HCT116 (cell line): ENCODE measurements around the gene BBS10.

Experiments
- ELF1 ChIP-seq: IDR thresholded peaks from 2 replicates; pipeline ENCODE4 v1.6.1; 2012; ENCODE audit warnings: low read depth, borderline replicate concordance
- EZH2 ChIP-seq: fragments of 200-600 bp; sonication (generic); IDR thresholded peaks from 2 replicates; pipeline ENCODE4 v1.6.1; 2017; ENCODE audit warnings: antibody characterized with exemption, mixed run types
- EZH2phosphoT487 ChIP-seq: fragments of 200-600 bp; IDR thresholded peaks from 2 replicates; pipeline ENCODE4 v1.6.1; 2018; ENCODE audit warnings: antibody characterized with exemption, borderline replicate concordance
- POLR2A ChIP-seq: IDR thresholded peaks from 2 replicates; pipeline ENCODE4 v1.7.0; 2011; ENCODE audit warnings: borderline replicate concordance; ENCODE audit not compliant: insufficient read depth, insufficient read length; ENCODE audit errors: extremely low read depth
- POLR2AphosphoS5 ChIP-seq: IDR thresholded peaks from 2 replicates; pipeline ENCODE4 v1.6.1; 2011; ENCODE audit warnings: mild to moderate bottlenecking, low read depth, low read length, moderate library complexity
- TCF7L2 ChIP-seq: IDR thresholded peaks from 2 replicates; pipeline ENCODE4 v1.7.0; 2011; ENCODE audit warnings: borderline replicate concordance, inconsistent platforms; ENCODE audit not compliant: insufficient read depth, insufficient read length; ENCODE audit errors: extremely low read depth
- ZNF274 ChIP-seq: fragments of 200-500 bp; sonication (Bioruptor generic); IDR thresholded peaks from 2 replicates; pipeline ENCODE4 v1.6.1; 2014; ENCODE audit warnings: mild to moderate bottlenecking, low read depth, low read length, inconsistent platforms
- TF ChIP-seq, protein P1 (sequence below), 3 experiments: fragments of 200-600 bp in 1 of 3; sonication (generic) in 1 of 3; IDR thresholded peaks in 2 of 3; conservative IDR thresholded peaks in 1 of 3; 2 replicates each; pipeline ENCODE4 v1.5.1; 2012 to 2017; ENCODE audit warnings: low read depth in 2 of 3, low read length in 2 of 3, antibody characterized with exemption in 1 of 3, borderline replicate concordance in 1 of 3, control low read depth in 1 of 3, mild to moderate bottlenecking in 1 of 3, mixed read lengths in 1 of 3, mixed run types in 1 of 3, moderate library complexity in 1 of 3; ENCODE audit not compliant: insufficient read depth in 1 of 3

DNA sequence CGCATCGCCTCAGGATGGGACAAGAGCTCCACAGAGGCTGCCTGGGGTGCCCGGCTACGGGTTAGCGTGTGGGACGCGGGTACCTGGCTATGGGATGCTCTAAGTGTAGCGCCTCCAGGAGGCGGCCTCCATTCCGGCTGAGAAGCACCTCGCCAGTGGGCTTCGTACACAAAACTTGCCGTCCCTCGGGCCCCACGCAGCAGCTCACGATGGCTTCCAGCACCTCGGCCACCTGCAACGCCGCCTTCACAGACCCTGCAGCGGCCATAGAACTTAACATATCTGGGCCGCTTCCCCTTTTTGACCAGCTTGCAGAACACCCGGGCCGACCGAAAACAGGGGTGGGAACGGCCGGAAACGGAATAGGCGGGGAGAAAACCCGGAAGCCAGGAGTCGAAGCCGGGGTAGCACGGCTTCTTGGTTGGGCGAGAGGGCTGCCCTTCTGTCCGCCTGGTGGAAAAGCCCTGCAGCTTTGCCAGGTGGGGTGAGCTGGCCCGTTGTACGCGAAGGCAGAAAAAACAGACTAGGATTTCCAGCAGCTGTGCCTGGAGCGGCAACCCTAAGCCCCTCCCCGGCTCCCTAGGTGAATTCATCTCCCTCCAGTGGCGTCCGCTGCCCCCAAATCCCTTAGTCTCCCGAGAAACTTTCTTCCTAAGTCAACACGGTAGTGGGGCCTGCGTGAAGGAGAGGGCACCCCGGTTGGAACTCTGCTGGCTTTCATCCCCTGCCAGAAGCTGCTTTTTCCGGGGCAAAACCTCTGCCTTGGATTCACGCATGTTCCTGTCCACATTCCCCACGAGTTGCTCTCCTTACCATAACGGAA lies at the start of gene BBS10:
- TF ChIP-seq ELF1 = peak; percentile 87
- TF ChIP-seq, protein P1, sequence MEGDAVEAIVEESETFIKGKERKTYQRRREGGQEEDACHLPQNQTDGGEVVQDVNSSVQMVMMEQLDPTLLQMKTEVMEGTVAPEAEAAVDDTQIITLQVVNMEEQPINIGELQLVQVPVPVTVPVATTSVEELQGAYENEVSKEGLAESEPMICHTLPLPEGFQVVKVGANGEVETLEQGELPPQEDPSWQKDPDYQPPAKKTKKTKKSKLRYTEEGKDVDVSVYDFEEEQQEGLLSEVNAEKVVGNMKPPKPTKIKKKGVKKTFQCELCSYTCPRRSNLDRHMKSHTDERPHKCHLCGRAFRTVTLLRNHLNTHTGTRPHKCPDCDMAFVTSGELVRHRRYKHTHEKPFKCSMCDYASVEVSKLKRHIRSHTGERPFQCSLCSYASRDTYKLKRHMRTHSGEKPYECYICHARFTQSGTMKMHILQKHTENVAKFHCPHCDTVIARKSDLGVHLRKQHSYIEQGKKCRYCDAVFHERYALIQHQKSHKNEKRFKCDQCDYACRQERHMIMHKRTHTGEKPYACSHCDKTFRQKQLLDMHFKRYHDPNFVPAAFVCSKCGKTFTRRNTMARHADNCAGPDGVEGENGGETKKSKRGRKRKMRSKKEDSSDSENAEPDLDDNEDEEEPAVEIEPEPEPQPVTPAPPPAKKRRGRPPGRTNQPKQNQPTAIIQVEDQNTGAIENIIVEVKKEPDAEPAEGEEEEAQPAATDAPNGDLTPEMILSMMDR (IDR thresholded peaks at IDR 0.05 in 2 of 3, conservative IDR thresholded peaks at IDR 0.05 in 1 of 3; ENCODE audit: borderline replicate concordance in 1 of 3, insufficient read depth in 1 of 3, low read depth in 2 of 3, low read length in 2 of 3) = peak; percentile 33 to 63 (median 49); a peak in 4 of 6 replicates
- TF ChIP-seq POLR2AphosphoS5 = peak; percentile 85
- TF ChIP-seq POLR2A = peak; percentile 5
- TF ChIP-seq TCF7L2 = no peak
- TF ChIP-seq ZNF274 = no peak
- no peak for TF ChIP-seq EZH2phosphoT487
- TF ChIP-seq EZH2 = no peak
